SH-SY5Y (cell line): ENCODE results near the gene DLGAP3.

Experiments
- GATA2 ChIP-seq: IDR thresholded peaks from 2 replicates; pipeline ENCODE4 v1.6.1; 2011; ENCODE audit warnings: mild to moderate bottlenecking, low read depth, low read length
- GATA3 ChIP-seq: IDR thresholded peaks from 2 replicates; pipeline ENCODE4 v1.6.1; 2011; ENCODE audit warnings: low read depth, mild to moderate bottlenecking, low read length, moderate library complexity

Gene DLGAP3

GRCh38 chr1:34929853-34930701, 627 bp upstream of the DLGAP3 start:
- TF ChIP-seq GATA3: no peak
- no peak for TF ChIP-seq GATA2

DNA sequence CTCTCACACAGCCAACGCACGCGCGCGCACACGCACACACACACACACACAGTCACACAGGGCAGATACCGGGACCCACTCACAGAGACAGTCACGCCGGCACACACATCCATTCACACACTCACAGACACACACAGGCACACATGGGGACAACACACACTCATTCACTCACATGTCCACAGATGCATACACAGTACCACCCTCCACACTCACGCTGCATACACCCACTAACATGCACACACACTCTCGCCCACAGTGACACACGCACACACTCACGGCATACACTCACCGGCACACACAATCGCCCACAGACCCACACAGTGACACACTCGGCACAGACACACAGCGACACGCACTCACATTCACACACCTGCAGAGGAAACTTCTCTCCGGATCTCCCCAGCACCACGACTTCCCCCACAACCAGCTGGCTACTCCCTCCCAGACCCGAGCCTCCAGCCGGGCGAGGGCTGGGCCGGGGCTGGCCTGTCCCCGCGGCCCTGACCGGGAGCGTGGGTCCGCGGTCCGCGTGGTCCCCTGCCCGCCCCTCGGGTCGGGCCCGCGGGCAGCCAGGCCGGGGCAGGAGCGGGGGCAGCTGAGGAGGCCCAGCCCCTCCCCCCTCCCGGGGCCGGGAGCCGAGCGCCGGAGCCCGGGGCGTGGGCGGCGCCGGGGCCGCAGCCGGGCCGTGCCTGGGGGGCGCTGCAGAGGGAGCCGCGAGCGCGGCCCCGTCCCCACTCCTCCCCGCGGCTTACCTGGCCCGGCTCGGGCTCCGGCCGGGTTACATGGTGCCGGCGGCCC, 552 bp downstream of the DLGAP3 start:
- TF ChIP-seq GATA3: no peak
- TF ChIP-seq GATA2: no peak

- TF ChIP-seq GATA3 (no peak), GATA2 (no peak)
Measured at GRCh38 chr1:34928066-34928696, 1.3 kb downstream of the DLGAP3 start.

DNA sequence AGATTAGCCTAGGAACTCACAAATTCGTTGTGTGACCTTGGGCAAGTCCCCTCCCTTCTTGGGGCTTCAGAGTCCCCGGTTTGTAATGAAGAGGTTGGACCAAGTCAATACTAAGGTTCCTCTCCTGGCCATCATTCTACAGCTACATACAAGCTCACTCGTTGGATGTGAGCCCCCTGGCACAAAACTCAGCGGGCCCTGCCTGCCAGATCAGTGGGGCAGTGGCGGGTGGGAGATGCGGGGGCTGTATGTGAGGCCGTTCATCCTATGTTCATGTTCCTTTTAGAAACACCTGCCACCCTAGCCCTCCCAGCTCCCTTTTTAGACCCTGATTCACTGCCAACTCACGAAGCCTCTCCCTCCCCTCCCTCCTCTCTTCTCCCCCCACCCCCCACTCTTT, 2.1 kb downstream of the DLGAP3 start:
- no peak for TF ChIP-seq GATA3
- TF ChIP-seq GATA2: no peak

DNA sequence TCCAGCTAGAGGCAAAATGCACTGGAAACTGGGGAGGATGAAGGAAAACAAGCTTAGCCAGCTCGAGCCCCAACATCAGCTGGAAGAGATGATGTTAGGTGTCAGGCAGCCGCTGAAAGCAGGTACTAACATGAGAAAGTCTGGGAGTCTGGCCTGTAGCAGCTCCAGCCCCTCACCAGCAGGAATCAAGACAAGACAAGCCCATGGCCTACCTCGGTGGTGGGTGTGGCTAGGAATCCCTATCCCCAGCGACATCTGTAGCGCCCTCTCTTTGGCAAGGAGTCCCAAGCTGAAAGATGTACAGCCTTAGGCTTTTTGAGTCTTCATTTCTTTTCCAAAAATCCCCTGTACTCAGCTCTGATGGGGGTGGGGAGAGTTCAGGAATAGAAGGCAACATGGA, 2.6 kb downstream of the DLGAP3 start:
- TF ChIP-seq GATA2: no peak
- no peak for TF ChIP-seq GATA3

DNA sequence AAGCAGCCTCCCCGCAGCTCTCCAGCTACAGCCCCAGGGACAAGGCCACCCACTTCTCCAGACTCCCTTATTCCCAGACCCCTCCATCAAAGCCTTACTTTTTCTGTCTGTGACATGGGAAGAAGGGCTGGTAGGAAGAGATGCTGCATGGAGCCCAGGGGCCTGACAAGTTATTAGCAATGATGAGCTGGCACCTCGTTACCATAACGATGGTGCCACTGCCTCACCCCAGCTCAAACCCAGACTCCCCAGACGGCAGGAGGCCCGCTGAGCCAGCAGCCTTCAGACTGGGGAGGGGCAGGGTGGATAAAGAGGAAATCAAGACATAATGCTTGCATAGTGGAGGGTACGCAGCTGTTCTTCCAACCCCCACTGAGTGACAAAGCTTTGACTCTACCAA, 3.3 kb downstream of the DLGAP3 start:
- TF ChIP-seq GATA2 (no peak), GATA3 (no peak)

- TF ChIP-seq GATA2 (no peak), GATA3 (no peak)
Measured at GRCh38 chr1:34925730-34926129, 3.7 kb downstream of the DLGAP3 start.

GRCh38 chr1:34924759-34925555, 4.5 kb downstream of the DLGAP3 start:
- TF ChIP-seq GATA3: no peak
- no peak for TF ChIP-seq GATA2

GRCh38 chr1:34923490-34923889, 6.0 kb downstream of the DLGAP3 start:
- no peak for TF ChIP-seq GATA2
- no peak for TF ChIP-seq GATA3

DNA sequence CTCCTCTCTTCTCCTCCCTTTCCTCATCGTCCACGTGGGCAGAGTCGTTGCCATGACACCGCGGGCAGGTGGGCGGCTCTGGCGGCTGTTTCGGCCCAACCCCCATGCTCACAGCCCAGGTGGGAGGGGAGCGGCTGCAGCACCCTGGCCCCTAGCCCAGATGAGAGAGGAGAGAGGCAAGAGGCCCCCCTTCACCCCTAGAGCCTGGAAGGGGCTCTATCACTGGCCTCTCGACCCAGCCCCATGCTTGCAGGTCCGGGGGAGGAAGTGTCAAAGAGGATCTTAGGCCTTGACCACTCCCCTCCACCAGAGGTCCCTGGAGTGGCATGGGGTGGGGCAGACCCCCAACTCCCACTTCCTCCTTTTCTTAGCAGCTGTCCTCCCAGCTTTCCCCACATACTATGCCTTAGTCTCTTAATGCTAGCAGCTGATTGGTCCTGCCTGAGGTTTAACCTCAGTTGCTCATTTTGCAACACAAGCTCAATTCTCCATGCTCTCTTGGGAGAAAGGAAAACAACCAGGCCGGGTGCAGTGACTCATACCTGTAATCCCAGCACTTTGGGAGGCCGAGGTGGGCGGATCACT, 10.4 kb downstream of the DLGAP3 start:
- TF ChIP-seq GATA3 (no peak), GATA2 (no peak)

- TF ChIP-seq GATA3: no peak
- TF ChIP-seq GATA2: no peak
Measured at GRCh38 chr1:34918386-34918976, 11.0 kb downstream of the DLGAP3 start.

DNA sequence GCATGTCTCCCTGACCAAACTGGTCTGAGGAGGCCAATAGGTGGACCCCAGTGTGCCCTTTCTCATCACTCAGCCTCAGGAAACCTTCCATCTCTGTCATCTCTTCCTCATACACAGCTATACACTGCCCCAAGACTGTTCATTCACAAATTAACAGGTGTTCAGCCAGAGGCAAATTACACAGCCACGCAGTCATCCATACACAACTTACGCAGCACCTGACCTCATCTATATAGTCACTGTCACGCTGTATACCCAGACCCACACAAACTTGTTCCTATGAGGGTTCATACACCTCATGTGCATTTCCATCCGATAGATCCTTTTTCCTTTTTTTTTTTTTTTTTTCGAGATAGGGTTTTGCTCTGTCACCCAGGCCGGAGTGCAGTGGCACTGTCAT, 12.4 kb downstream of the DLGAP3 start:
- TF ChIP-seq GATA3 (no peak), GATA2 (no peak)

GRCh38 chr1:34916104-34916503, 13.3 kb downstream of the DLGAP3 start:
- no peak for TF ChIP-seq GATA3
- TF ChIP-seq GATA2: no peak

GRCh38 chr1:34915521-34915920, 13.9 kb downstream of the DLGAP3 start:
- TF ChIP-seq GATA3: no peak
- no peak for TF ChIP-seq GATA2
